Stimulated activated CD8-positive, alpha-beta memory T cell treated with anti-CD3 and anti-CD28 coated beads, Interleukin-7, amount 100 ng/mL, for 24 hours (primary cell): Measurements from ENCODE around the gene OCA2.
"Not testable (repeated sequence)": the region's sequence is repeated elsewhere in the genome, so short reads cannot be mapped to it uniquely, and the experiment has no call there.

Experiments used
- DNase-seq: peaks from one replicate; pipeline ENCODE4 v3.0.0-alpha.2; 2020; ENCODE audit warnings: low read depth

OCA2 gene

DNA sequence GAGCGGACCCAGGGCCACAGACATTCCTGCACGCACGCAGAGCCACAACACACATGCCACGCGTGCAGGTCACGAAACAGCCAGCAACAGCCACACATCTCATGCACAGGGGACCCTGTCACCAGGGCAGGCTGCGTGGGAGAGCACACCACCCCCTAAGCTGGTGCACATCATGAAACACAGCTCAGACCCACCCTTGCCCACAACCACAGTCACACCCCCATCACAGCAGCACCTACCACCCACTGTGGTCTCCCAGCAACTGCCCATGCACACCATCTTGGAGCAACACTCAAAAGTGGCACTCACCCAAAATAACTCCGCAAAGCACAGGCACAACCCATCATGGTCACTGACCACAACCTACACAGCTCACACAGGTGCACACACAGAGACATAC, 75.7 kb downstream of the OCA2 start:
- no peak for DNase-seq

DNA sequence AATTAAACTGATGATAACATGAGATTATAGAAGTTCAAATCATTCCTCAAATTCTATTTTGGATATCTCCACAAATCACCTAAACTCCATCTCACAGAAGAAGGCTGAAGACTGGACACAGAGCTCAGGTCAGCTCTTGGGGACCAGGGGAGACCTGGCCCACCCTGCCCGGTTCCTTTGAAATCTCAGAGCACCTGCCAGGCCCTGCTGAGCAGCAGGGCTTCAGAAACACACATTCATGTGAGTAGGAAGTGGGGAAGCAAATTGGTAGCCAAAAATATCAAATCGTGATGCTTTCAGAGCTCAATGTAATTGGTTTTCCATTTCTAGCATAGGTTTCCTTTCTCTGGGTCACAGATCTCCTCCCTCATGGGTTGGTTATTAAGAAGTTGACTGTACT, 76.2 kb downstream of the OCA2 start:
- no peak for DNase-seq

DNA sequence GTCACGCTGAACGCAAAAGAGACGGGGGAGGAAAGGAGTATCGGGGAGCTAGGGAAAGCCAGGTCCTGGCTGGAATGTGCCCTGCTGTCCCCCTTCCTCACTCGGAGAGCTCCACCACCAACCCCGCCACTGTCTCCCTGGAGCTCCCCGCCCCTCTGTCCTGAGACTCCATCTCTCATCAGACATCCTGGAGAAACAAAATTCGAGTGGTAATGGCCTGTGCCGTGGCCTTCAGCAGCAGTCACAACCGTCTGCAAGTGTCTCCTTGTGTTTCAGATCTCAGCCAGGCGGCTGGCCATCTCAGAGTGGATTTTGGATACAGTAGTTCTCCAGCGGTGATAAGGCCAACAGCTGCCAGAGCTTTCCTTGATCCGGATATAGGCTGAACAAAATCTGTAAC, 76.9 kb downstream of the OCA2 start:
- no peak for DNase-seq

DNA sequence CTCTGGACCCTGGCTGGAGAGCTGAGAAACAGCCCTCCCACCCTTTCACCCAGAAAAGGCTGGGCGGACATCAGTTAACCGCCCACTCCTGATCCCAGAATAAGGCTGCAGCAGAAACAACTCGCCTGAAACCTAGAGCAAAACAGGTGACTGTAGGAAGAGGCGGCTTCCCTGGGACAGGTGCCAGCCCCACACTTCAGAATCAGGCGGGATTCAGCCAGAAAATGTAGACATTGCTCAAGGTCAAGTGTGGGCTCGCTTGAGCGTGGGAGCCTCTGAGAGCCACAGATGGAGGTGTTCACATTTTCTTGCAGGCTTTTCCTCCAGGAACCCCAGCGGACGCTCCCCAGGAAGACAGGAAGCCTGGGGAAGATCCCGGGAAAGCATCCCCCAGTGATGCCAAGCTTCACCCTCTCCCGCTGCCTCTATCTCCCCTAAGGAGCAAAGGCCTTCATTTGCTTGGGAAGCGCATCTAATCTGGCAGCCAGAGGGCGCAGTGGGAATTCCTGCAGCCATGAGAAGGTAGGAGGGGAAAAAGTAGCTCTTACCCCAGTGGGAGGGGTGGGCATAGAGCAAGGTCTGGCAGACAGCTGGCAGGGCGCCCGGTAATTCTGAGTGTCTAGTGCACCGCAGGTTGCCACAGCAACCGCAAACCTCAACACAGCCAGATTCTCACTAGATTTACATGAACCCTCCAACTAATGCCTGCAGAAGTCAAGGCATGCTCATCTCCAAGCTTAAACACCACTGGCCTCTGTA, 77.7 kb downstream of the OCA2 start:
- DNase-seq, result no peak

DNA sequence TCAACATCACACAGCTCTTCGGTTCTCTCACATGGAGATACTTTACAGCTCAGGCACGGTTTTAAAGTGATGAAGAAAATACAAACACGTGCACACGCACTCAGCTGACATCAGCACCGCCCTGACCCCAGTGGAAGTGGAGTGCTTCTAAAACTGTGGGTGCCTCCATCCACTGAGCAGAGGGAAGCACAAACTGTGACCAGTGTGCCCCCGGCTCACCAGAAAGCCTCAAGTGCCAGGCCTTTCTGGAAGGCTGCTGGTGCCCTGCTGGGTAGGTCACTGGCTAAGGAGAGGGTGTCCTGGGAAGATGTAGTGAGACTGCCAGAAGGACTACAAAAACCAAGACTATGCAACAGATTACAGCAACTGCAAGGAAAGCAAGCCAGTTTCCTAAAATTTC, 78.5 kb downstream of the OCA2 start:
- no peak for DNase-seq

DNA sequence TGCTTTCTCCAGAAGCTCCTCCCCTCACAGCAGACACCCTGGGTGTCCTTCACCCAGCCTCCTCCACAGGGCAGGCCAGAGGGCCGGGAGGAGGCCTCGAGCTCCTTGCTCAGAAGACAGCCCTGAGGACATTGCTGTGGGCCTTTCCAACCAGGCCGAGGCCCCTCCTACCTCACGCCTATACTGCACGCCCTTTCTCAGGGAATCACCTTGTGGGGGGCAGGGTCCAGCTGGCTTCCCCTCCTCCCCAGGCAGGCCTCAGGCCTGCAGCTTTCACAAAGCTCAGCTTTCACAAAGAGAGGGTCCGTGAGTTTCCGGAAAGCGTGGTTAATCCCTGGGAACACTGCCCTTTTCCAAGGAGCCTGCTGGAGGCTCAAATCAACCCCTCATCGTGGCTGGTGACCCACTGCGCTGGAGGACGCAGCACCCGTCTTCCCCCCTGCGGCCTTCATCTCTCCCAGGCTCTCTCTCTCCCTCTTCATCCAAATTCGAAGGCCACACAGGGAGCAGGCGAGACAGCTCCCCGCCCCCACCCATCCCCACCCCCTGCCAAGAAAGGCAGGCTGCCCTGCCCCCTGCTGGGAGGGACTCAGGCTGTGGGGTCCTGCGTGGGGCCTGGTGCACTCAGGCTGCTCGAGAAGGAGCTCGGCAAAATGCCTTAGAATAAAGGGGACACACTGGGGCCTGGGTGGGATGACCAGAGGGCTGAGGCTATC, 79.4 kb downstream of the OCA2 start:
- DNase-seq, result no peak

DNA sequence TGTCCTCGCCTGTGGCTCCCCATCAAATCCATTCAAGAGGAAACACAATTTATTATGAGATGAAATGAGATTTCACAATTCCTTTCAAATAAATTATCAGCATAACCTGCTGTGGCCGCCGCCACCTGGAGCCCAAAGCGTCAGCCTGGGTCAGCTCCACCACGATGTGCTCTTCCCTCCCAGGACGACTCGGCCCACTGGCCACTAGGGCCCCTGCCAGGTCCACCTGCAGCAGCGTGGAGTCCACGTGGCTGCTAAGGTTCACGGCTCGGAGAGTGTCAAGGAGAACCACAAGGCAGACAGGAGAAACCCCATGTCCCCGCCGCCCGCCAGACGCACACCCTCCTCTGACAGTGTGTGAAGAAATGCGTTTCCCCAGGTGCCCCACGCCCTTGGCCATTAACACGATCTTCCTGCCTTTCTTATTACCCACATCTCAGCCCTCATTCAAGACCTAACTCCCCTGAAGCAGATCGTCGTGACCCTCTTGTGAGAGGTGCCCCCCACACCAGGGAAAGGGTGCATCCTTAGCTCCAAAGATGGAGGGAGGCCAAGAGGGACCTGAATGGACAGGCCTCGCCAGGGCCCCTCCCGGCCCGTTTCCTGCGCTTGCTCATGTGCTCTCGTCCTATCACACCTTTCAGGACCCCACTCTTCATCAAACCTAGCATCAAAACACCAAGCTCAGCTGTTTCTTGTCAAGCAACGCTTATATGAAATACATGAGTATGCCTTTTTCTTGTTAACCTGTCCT, 80.6 kb downstream of the OCA2 start:
- DNase-seq, result no peak

DNA sequence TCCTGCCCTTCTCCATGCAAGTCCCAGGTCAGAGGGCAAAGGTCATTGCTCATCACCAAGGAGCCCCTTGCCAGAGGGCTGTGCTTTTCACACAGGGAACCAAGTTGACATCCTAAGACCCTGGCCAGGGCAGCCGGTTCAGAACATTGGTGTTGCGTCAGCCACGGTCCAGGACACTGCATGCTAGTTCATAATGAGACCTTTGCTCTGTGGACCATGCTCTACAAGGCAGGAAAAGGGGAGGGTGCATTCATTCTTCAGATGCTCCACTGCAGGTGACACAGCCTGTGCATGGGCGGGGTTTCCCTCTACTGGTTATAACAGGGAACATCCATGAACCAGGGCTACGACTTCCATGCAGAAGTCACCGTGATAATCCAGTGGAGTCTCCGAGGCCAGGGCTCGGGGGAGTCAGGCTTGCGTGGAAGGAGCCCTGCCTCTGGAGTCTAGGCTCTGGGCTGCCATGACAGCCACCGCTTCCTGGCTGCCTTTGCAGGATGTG, 81.6 kb downstream of the OCA2 start:
- no peak for DNase-seq

DNA sequence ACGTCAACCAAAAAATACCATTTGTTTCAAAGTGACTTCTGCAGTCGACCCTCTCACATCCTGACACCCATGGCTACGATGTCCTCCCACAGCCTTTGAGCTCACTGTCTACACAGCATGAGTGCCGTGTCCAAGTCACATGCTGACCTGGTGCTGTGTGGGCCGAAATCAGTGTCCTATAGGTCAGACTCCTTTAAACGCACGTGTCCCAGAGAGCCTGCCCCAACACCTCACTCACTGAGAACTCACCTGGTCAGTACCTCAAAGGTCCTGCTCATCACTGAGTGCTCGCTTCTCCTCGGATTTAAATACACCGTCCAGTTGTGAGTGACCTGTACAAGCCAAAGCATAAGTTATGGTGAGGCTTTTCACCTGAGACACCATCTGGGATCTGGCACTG, 83.3 kb downstream of the OCA2 start:
- no peak for DNase-seq

DNA sequence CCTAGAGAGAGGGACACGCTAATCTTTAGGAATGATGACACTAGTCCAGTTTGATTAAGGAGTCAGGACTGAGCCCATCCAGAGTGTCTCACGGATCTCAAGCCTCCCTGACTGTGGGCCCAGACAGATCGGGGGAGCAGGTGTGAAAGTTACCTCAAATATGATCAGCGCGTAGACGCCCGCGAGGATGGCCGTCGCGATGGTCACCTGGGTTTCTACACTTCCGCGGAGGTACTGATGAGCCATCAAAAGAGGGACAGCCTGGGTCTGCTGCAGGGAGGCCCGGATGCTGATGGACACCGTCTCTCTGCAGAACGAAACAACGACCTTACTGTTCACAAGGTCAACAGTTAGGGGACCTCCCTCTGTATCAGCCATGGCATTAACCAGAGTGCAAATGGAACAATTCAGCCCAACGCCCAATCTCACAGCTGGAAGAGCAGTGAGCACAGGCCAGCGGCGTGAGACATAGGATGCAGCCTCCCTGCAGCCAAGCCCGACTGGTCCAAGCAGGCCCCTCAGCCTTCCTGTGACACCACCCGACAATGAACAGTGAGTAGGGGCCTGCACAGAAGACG, 84.4 kb downstream of the OCA2 start:
- DNase-seq, result no peak

DNA sequence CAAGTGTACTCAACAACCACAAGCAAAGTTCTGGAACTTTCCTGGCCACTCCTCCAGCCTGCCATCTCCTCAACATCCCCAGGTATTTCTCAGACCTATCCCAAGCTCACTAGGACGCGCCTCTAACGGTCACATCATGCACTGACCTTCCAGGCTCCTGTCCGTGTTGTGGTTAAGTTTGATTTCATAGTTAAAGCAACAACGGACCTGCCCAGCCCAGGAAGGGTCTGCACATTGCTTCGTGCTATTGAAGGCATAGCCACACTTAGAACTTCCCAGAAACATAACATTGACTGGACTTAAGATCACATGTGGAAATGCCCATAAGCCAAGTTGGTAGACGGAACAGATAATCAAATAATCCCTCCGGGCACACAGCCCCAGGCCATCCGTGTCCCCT, 85.1 kb downstream of the OCA2 start:
- no peak for DNase-seq

DNA sequence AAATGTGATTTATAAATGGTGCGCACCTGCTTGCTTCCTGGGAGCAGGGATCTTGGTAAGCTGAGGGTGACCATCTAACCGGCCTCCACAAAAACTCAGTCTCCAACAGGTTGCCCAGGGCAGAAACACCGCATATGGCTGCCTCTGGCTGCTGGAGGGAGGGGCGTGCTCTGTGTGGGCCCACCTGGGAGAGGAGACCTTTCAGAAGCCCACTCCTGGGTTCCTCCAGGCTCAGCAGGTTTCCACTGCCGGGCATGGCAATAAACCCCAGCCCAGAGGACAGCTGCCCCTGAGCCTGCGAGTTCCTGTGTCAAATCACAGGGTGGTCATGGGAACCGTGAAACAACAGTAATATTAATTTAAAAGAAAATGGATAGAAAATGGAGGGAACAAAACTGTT, 85.6 kb downstream of the OCA2 start:
- DNase-seq, result no peak

DNA sequence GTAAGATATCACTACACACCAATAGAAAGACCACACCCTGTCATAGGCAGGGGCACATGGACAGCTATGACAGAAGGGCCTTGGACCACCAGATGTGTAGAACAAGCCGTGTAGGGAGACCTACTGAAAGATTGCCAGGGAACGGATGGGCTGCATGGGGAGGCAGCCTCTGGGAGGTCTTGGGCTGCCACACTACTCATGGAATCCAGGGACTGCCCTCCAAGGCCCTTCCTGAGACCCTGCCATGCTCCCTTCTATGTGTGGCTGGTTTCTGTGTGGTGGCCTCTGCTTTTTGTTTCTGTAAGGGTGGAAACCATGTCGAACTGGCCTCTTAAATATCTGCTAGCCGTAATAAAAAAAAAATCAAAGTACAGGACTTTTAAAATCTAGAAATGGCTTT, 86.9 kb downstream of the OCA2 start:
- DNase-seq, result no peak

DNA sequence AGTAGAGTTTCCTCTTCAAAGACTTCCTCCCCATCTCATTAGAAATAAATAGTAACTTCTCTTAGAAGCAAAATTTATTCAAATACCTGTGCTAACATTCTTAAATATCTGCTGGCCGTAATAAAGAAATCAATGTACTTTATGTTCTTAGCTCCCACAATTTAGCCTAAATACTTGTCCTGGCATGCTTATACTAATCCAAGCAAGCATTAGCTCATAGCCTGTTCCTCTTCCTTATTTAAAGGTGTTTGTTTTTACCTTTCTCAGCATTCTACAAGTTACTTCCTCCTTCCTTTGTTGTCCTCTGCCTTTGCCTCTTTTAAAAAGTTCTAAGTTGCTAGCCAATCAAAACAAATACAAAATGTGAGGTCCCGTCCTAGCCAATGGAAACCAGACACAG, 90.9 kb downstream of the OCA2 start:
- DNase-seq, result not testable (repeated sequence)

DNA sequence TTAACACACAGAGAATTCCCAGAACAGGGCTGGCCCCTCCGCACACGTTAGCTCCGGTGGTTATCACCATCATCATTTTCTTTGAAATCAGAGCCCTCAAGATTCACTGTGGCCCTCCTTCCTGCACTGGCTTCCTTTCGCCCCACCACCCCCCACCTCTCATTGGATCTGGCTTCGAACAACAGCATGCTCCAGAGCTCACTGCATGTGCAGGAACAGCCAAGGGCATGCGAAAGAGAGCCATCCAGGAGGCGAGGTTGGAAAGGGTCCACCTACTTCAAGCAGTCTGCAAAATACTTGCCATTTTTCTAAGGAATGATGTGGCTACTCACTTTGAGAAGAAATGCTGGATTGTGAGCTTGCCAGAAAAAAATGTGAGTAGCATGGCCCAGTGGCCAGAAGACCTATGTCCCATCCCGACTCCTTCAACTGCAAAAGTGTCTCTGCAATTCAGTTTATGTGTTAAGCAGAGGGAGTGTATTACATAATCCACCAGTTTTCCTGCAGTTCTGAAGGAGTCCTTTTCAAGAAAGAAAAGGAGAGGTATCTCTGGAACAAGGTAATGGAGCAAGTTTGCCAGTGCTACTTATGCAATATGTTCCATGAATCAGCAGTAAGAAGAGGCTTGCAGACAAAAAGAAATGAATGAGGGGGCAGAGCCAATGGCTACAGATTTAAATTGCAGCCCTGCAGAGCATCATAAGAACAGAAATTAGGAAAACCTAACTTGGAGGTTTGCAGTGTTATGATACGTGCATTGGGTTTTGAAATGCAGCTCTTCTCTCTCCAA, 92.8 kb downstream of the OCA2 start:
- DNase-seq, result no peak

DNA sequence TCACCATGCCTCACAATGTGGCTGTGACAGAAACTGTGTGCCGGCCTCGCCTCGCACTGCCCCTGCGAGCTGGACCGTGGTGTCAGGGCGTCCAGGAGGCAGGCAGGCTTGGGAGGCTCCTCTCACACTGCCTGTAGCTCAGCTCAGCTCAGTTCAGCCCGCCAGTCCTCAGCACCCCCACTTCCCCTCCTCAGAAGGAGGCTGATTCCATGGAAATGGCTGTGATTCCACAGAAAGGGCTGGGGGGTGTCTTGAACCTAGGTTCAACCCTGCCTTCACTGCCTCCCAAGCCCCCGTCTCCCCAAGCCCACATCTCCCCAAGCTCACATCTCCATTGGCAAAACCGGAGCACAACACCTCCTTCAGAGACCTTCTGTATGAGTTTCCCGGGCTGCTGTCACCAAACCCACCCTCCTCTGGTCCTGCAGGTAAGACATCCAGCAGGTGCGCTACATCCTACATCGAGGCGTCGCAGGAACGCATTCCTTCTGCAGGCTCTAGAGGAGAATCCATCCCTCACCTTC, 94.0 kb downstream of the OCA2 start:
- no peak for DNase-seq

DNA sequence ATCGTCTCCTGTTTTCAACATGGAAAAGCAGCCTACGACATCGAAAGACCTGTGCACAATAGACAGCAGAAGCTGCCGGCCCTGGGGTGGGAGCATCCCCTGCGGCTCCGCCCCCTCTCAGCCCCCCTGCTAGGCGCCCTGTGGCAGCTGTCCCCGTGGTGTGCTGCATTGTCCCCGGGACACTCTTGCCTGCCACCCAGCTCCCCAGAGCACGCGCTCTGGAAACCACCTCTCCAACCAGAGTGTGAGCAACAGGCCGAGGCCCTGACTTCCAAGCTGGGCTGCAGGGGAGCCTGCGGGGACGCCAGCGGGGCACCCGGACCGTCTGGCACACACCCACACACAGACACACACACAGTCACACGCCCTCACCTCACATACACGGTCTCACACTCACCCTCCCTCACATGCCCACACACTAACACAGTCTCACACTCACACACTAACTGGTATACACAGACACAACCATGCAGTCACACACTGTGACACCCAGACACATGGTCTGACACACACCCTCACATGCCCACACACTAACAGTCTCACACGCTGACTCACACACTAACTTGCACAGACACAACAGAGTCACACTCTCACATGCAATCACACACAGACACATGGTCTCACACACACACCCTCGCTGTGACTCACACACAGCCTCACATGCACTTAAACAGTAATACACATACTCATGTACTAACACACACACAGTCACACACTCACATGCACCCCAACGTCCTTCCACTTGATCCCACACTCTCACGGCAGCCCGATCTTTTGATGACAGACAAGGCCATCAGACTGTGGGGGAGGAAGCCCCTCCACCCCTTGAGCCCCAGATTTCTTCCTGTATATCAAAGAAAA, 94.7 kb downstream of the OCA2 start:
- no peak for DNase-seq

DNA sequence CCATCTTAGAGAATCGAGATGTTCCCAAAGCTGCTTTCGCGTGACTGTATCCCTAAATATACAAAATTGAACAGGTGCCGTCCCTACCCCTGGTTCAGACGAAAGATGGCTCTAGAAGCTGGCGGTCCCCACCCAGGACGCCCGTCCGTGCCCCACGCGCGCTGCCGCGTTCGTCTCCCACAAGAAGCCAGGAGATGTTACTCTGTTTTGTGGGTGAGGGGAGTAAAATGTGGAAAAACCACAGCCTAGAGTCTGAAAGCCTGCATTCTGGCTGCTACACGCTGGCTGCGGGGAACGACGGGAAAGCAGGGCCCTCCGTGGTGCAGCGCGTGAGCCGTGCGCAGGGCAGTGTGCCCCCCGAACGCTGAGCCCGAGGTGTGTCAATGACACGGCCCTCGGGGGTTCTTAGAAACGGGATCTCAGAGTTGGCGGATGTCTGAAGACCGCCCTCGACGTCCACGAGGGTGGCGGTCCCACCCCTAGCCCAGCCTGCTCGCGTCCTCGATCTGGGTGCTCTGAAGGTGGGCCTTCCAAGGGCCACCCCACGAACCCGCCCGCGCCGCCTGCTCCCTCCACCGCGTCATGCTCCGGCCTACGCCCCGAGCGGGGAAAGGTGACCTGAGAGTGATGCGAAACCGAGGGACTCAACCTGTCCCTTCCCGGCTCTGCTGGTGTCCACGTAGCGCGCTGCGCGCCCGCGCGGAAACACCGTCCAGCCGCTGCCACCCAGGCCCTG, 95.6 kb downstream of the OCA2 start:
- DNase-seq, result no peak

DNA sequence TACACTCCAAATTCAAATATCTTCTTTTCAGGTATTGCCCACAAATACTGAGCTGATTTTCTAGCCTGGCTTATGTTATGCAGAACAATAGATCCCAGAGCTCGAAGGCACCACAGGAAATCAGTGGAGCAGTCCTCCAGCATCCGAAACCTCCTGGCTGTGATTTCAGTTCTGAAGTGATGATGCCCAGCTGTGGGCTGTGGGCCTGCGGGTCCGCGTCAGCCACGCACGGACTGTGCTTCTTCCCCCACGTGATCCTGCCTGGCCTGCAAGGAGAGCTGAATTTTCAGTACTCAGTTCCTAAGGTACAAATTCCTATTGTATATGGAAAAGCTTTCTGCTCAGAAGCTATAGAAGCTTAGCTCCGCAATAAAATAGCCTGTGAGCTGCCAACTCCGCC, 96.2 kb downstream of the OCA2 start:
- DNase-seq, result no peak
